HG02623 (cell line): ENCODE data around the gene FAM227B.
"Not testable (repeated sequence)": the region's sequence is repeated elsewhere in the genome, so short reads cannot be mapped to it uniquely, and the experiment has no call there.

Experiments
- ATAC-seq: cut with Tn5 transposase; IDR thresholded peaks from one replicate; pipeline ENCODE4 v1.9.1; 2021; ENCODE audit warnings: moderate library complexity; ENCODE audit not compliant: unreplicated experiment

FAM227B gene, protein sequence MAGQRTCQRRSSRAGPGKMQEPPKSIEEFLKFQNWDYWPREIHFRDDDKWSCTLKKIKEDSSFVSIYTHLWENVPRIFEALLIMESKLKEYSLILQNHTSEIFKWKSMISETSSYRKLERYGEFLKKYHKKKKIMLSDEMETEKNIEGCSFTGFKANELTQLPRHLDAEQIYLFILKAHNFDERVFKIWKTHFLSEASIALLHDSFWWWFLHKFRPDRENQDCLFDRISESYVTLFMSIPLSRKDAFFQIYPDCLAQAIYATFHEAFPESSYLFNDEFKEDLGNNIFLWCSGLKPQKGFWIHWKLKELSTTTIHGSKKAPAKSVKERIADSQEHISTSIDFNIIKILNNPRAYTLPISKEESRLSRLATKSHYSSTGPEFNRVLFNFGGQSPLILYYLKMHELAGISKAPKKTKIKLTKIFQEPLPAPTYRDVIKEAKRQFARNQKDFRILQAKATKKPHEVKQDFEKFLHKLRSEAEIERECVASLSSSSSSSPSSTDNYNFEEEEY

DNA sequence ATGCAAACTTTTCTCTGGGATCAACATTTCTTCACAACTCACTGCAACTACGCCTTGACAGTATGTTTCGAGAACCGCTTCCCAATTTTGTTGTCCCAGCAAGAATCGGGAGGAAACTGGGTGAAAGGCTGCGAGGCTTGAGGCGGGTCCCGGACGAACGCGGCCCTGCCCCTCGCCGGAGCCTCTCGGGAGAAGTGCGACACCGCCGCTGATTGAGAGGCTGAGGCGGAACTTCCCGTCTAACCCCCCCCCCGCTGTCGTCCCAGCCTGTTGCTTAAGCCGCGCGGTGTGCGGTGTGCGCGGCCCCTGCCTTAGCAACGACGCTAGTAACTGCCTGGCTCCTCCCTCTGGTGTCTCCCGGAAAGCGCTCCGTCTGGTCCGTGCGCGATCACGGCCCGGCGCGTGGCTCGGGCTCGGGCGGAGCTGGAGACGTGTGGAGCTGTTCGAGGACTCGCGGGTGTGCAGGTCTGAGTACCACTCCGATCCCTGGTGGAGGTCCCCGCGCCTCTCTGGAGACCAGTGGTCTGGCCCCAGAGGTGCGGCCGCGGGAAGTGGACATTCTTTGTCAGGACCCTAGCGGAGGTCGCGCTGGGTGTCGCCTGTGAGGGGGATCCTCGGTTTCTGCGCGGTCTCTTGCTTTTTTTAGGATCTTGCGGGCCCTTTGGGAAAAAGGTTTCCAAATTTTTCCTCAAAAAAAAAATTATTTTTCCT, at the start of gene FAM227B, which contains the start of gene DTWD1:
FAM227B (minus strand) TSS at position 161 of the 711 bp plus-strand sequence. CDS start 5,647 bp downstream, outside the sequence.
DTWD1 (plus strand) TSS at position 391 of the 711 bp plus-strand sequence. CDS start 4,120 bp downstream, outside the sequence.
- ATAC-seq: peak; percentile 99

DNA sequence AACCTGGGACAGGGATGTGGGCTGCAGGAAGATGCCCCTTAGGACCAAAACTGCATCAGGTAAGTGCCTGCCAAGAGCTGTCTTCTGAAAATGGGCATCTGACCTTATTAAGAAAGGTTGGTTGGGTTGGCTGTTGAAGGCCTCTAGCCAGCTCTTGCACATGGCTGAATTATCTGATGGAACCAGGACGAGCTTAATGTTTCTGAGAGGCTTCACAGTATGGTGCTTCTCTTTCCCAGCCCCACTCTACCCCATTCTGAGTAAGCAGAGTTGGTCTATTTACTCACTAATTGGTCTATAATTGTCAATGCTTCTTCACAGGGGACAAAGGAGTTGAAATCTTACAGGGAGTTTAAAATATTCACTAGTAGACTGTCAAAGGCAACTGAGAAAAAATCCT, 48.7 kb upstream of the FAM227B start:
- no peak for ATAC-seq

DNA sequence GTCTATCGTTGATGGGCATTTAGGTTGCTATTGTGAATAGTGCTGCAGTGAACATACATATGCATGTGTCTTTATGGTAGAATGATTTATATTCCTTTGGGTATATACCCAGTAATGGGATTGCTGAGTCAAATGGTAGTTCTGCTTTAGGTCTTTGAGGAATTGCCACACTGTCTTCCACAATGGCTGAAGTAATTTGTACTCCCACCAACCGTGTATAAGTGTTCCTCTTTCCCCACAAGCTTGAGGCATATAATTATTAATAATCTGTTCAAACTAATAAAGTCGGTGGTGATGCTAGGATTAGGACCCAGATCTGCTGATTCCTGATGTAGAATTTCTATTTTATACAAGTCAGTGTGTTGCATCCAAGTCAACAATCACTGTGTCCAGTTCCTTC, 45.9 kb upstream of the FAM227B start:
- not testable (repeated sequence) for ATAC-seq

DNA sequence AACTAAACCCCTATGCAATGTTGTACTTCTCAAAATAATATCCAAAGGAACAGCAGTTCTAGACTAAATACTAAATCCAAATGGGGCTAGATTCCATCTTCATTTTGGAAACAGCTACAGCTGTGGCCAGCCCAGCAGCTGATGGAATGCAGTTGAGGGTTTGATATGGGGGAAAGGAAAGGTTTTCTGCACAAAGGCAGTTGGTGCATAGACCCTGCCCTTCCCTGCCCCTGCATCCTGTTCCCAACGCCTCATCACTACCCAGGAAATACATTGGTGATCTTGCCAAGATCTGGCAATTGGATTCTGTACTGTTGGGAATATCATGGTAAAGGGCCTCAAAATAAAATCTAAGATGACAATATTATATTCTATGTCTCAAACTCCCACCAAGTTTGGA, 44.1 kb upstream of the FAM227B start:
- ATAC-seq: no peak

DNA sequence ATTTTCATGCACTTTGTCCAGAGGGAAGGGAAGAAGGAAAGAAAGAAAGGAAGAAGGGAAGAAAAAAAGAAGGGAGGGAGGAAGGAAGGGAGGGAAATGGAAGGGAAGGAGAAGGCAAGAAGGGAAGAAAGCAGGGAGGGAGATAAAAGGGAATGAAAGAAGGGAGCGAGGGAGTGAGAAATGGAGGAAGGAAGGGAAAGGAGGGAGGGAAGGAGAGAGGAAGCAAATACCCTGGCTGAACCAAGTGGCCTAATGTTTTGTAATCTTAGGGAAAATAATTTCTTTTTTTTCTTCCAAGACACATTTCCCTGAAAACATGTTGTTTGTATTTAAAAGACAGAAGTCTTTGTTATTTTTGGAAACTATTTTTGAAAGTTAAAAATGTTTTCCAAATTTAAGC, 36.1 kb upstream of the FAM227B start:
- ATAC-seq: no peak

DNA sequence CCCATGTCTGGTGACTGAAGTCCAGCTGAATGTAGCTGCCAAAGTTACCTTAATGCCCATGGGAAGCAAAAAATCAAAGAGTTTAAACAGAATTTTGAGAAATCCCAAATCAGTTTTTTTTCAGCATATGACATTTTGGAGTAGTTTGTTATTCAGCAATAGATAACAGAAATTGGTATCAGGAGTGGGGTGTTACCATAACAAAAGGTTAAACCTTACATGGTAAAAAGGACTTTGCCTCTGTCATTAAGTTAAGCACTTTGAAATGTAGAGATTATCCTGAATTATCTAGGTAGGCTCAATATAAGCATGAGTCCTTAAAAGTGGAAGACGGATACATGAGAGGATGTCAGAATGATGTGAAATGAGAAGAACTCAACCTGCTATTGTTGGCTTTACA, 32.3 kb upstream of the FAM227B start:
- ATAC-seq: no peak

DNA sequence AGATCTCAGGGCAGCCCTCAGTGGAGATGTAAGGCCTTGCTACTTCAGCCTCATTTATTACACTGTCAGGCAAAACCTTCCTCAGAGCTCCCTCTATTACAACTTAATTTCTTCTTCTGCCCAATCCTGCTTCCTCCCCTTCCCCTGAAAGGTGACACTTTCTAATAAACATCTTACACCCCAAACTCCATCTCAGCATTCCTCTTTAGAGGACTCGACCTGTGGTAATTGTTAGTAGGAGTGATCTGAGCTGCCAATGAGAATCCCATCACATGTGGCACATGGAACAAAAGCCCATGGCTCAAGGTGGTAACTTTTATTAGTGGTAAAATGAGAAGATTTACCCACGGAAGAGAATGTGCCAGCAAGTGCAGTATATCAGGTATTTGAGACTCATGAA, 30.1 kb upstream of the FAM227B start:
- no peak for ATAC-seq

DNA sequence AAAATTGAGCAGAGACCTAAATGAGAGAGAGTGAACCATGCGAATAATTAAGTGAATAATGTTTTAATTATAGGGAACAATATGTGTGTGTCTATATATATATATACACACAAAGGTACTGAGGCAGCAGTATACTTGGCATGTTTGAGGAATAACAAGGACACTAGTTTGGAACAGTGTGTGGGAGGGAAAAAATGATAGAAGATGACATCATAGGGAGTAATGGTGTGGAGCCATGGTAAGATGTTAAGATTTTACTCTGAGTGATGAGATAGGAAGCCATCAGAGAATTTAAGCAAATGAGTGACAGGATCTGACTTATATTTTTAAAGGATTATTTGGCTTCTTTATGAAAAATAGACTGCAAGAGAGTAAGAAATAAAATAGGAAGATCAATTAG, 29.4 kb upstream of the FAM227B start:
- ATAC-seq: no peak

DNA sequence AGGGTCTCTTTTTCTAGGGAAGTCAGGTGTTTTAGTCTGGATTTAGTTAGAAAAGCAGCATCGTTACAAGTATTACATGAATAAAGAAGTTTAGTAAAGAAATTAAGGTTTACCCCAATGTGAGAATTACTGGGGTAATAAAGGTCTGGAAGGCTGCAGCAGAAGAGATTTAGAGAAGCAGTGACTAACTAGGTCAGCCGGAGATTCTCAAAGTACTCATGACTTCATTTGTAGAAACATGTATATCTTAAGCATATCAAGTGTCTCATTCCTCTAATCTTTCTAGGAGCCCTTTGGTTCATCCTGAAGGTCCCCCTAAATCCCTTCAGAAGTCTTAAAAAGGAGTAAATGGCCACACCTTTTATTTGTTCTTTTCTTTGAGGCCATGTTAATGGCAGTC, 26.3 kb upstream of the FAM227B start:
- ATAC-seq: no peak

DNA sequence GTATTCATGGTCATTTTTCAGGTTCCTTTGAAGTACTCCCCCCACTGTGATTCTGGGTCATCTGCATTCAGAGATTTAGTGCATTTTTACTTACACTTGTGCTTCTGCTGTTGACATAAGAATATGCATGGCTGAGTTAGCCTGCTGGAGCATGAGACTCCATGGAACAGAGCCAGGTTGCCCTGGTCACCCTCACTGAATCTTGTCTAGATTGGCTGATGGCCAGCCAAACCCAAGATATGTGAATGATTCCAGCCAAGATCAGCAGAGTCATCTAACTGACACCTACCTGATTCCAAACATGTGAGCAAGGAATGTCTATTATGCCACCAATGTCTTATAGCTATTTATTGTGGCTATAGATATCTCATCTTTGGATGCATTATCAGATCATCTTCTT, 25.3 kb upstream of the FAM227B start:
- no peak for ATAC-seq

DNA sequence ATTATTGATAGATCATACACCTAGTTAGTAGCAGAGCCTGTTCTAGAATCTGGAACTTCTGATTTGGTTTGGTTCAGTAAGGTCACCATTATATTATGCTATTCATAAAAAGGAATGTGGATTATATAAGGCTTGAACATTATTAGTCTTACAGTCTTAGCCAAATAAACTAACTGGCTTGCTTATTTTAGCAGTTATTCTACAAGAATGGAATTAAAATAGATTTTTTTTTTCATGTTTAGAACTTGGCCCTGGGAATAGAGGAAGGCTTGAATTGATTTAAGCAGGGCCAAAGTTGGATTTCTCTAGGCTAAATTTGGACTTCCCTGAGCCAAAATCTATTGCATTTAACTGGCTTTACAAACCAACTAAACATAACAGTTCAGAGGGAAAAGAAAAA, 24.7 kb upstream of the FAM227B start:
- no peak for ATAC-seq

DNA sequence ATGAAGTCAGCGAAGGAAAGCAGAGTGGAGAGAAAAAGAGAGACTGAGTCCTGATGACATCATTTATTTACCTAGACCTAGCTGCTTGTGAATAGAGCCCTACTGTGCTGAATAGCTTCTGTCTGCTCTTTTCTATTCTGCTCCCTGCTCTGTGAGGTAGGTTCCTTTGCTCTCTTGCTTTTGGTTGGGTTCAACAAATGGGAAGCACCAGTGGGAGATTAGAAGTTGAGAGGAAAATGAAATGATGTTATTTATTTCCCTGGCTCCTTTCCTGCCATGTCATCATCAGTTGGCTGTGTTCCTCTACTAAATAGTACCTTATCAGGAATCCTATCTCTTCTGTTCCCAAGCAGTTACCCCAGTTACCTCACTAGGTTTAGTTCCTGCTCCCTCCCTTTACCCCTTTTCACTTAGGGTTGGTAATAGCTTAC, 23.8 kb upstream of the FAM227B start:
- ATAC-seq: no peak

DNA sequence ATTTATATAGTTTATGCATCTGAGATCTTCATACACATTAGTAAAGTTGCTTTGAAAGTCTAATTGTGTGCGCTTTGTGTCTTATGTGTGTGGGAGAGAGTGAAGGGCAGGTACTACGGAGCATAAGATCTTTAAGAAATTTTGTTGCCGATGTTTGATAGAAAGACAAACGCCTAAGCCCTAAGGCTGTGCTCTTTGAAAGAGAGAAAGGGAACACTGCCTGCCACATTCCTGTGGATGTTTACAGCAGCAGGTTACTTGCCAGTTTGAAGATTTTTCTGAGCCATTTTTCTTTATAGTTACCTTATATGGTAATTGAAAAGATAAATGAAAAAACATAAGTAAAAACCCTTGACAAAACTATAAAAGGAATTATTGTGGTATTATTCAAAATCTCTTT, 17.2 kb upstream of the FAM227B start:
- ATAC-seq: no peak

DNA sequence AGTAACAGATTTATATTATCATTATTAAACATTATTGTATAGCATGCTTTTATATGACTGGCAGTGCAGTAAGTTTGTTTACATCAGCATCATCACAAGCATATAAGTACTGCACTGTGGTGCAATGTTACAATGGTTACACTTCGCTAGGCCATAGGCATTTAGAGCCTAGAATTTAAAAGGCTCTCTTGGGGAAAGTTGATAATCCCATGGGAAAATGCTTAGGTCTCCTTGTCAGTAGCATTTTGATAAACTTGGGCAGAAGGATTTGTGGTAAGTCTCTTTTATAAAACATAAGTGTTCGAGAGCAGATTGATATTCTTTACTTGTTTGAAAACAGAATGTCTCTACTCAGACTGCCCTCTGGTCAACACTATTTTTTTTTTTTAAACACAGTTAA, 7.8 kb upstream of the FAM227B start:
- ATAC-seq: no peak

DNA sequence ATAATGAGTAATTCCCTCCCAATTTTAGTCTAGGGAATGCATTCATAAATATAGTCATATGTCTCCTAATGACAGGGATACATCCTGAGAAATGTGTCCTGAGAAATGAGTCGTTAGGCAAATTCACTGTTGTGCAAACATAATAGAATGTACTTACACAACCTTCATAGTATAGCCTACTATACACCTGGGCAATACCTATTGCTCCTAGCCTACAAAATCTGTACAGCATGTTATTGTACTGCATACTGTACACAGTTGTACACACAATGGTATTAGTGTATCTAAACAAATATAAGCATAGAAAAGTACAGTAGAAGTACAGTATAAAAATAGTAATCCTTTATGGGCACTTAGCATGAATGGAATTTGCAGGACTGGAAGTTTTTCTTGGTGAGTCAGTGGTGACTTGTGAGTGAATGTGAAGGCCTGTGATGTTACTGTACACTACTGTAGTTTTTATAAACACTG, 6.8 kb upstream of the FAM227B start:
- no peak for ATAC-seq

DNA sequence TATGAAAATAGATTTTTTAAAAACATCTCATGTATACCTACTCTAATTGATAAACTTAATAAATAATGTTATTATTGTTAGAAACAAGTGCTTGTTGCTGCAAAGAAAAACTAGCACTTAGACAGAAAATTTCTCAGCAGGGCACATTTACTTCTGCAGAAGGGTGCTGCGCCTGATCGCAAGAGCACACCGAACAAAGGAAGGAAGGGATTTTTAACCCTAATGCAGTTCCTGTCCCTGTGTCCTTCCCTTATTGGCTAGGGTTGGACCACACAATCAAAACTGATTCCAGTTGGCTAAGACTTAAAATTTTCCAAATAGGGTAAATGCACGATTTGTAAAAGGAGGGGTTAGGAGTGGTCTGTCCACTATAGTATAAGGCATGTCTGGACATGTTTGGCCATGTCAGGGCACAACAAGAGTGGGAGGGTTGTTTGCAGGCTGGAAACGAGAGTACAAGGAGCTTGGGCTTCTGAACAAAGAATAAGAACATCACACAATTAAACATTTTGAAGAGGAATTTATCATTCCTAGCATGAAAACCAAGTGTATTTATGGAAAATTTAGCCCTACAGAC, 4.9 kb upstream of the FAM227B start:
- ATAC-seq: no peak

DNA sequence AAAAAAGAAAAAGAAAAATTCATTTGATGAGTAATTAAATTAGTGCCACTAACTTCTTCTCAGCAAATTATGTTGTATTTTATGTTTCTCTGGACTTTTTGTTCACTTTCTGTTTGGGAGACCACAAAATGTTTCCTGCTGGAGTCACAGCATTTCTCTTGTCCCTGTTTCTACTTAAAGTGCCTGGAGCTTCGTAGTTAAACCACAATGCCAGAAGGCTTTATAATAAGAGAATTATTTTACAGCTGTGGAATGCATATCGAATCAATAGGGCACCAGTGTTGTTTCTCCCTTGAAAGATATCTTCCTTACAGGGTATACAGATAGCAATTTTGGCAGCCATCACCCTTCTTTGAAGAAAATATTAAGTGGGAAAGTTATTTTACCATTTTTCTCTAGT, 3.4 kb upstream of the FAM227B start:
- no peak for ATAC-seq

DNA sequence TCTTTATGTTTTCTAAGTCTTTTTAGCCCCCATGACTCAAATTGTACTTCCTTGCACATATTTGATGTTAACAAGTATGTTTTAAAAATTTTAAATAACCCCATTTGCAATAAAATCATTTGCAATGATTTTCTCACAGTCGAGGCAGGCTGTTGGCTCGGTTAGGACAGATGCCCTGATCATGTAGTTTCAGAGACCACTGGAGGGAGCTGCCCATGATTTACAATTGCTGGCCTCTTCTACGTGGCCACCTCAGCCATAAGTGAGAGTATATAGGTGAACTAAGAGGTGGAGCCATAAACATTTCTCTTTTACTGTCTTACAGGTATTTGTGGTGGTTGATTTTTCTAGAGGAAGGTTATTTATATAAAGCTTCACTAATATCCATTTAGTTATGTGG, 1.9 kb upstream of the FAM227B start:
- ATAC-seq: no peak

DNA sequence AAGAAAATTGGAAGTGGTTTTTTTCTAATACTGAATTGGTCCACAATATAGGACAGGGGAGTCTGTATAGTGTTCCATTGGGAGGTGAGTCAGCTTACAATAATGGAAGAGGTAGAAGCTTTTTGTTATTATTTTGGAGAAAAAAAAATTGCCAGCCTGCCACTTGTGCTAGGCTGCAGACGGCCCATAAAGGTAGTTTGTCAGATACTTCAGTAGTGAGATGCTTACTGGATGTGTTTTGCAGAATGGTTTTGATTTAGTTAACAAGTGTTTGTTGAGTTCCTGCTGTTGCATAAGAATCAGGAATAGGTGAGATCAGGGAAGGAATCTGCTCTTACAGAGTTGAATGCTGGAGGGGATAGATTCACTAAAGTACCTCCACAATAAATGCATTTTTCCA, 1.3 kb upstream of the FAM227B start:
- no peak for ATAC-seq

DNA sequence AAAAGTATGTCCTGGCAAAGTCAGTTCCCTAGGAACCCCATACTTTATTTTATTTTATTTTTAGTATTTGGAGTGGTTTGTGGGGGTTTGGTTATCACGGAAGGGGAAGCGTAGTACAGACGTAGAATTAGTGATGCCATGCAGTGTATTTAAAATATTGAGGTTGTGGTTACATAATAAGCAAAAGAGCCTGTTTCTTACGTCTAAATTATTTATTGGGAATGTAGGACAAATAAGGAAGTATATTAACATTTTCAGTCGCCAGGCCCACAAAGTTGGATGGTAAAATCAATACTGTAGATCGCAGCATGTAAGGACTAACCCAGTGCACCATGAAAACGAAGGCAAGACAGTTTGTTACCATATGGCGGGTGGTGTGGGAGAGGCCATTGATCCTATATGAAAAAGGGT, 788 bp upstream of the FAM227B start:
- no peak for ATAC-seq

DNA sequence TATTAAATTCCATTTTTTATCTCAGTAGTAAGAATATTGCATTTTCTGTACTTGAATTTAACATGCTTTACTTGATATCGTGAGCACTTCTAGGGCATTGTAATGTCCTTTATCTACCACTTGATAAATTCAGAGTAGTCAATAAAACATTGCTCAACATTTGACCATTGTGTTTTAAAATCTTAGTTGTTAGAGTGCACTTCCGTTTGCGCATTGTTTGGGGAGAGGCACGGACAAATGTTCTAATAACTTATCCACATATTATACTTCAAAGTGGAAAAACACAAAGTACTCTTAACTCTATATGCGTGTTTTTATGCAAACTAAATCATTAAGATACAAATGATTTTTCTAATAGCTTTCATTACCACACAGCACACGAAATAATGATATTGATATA, 419 bp downstream of the FAM227B start:
- no peak for ATAC-seq

DNA sequence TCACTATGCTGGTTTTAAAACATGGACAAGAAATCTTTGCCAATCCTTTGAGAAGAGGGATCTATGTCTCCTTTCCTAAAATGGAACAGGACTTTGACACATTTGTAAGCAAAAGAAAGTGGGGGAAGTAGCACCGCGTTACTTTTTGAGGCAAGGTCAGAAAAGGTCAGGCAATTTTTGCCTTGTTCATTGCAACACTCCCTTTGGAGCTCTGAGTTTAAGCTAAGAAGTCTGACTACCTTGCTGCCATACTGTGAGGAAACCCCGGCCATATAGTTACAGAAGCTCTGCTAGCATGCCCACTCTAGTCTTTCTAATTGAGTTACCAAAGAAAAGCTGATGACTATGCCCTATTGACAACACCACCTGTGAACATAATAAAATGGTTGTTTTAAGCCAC, 1.4 kb downstream of the FAM227B start:
- no peak for ATAC-seq
